SK-N-MC (cell line): Measurements from ENCODE around the gene CMTM1.
A peak's percentile ranks its signal among the peaks of the same experiment; 100 is the strongest.

Source experiments
- DNase-seq: peaks from one replicate; pipeline ENCODE4 v3.0.0-alpha.2; 2011; ENCODE audit warnings: low read depth, low spot score
- H3K27ac ChIP-seq: fragments of 200-600 bp; sonication (generic); 2 replicates; pipeline ENCODE4 v1.5.1; 2016; ENCODE audit warnings: mixed run types
- H3K36me3 ChIP-seq: fragments of 200-600 bp; sonication (generic); 2 replicates; pipeline ENCODE4 v1.6.1; 2017; ENCODE audit warnings: antibody characterized with exemption, low read length, mixed read lengths; ENCODE audit not compliant: insufficient read depth
- H3K4me3 ChIP-seq: fragments of 200-600 bp; sonication (generic); 2 replicates; pipeline ENCODE4 v1.5.1; 2016
- H3K9ac ChIP-seq: fragments of 200-600 bp; sonication (generic); 2 replicates; pipeline ENCODE4 v1.8.0; 2017; ENCODE audit warnings: mixed run types, mixed read lengths; ENCODE audit not compliant: insufficient read length
- H3K9me3 ChIP-seq: fragments of 200-600 bp; sonication (generic); 2 replicates; pipeline ENCODE4 v1.6.1; 2017; ENCODE audit warnings: low read depth, mild to moderate bottlenecking, antibody characterized with exemption, low read length, moderate library complexity, mixed read lengths
- EZH2 ChIP-seq: fragments of 200-600 bp; sonication (generic); IDR thresholded peaks from one replicate; pipeline ENCODE4 v1.6.1; 2017; ENCODE audit warnings: antibody characterized with exemption
- FOXP2 ChIP-seq: optimal IDR thresholded peaks from 2 replicates; pipeline ENCODE3; 2011; ENCODE audit warnings: mild to moderate bottlenecking, moderate library complexity; ENCODE audit not compliant: insufficient read depth; ENCODE audit errors: extremely low read length, control extremely low read depth
- POLR2AphosphoS5 ChIP-seq: IDR thresholded peaks from 2 replicates; pipeline ENCODE4 v1.6.1; 2012; ENCODE audit warnings: mild to moderate bottlenecking, low read depth, low read length, borderline replicate concordance

CMTM1 gene

GRCh38 chr16:66601471-66601870 lies 35.2 kb downstream of the CMTM1 start:
- Histone ChIP-seq H3K36me3 (no peaks in the 10 kb centered on the region), H3K9ac (no peak overlapping the region), H3K9me3 (no peaks in the 10 kb centered on the region), H3K27ac (no peak overlapping the region), H3K4me3 (no peak overlapping the region)
- DNase-seq: no peak
- TF ChIP-seq POLR2AphosphoS5: no peak
- no peak for TF ChIP-seq EZH2
- TF ChIP-seq FOXP2: no peak

- Histone ChIP-seq H3K27ac (no peak overlapping the region), H3K9ac (peak overlapping the region; percentile 60), H3K9me3 (no peaks in the 10 kb centered on the region), H3K4me3 (peak overlapping the region; percentile 75), H3K36me3 (peaks cover under 1% of the 10 kb centered on the region; the same call in 1 of the 2 replicates)
- TF ChIP-seq POLR2AphosphoS5: no peak
- no peak for TF ChIP-seq EZH2
- no peak for TF ChIP-seq FOXP2
- DNase-seq: no peak
Measured at GRCh38 chr16:66603537-66604375, 37.5 kb downstream of the CMTM1 start.

- H3K9ac ChIP-seq: peak within 1 kb of the TSS; percentile 69
- H3K9me3 ChIP-seq: no peaks in the 10 kb centered on the region
- no peak for DNase-seq
- H3K27ac ChIP-seq: no peak within 1 kb of the TSS
- peak within 1 kb of the TSS; percentile 75 for H3K4me3 ChIP-seq
- TF ChIP-seq POLR2AphosphoS5: no peak
- TF ChIP-seq EZH2: no peak
- no peak for TF ChIP-seq FOXP2
- H3K36me3 ChIP-seq: peaks cover 3% of the 10 kb centered on the region; the same call in 1 of the 2 replicates
Measured at GRCh38 chr16:66604376-66605176, 38.3 kb downstream of the CMTM1 start, which contains the start of gene CMTM3. CMTM3 (plus strand) TSS chr16:66604704; CDS start chr16:66604806, 102 bp downstream.

GRCh38 chr16:66605177-66605978 lies 39.1 kb downstream of the CMTM1 start:
- no peak overlapping the region for H3K27ac ChIP-seq
- H3K36me3 ChIP-seq: peaks cover 11% of the 10 kb centered on the region; the same call in 1 of the 2 replicates
- H3K9me3 ChIP-seq: no peaks in the 10 kb centered on the region
- no peak for DNase-seq
- H3K9ac ChIP-seq: peak overlapping the region; percentile 69
- peak overlapping the region; percentile 75 for H3K4me3 ChIP-seq
- no peak for TF ChIP-seq POLR2AphosphoS5
- no peak for TF ChIP-seq FOXP2
- TF ChIP-seq EZH2: no peak

- Histone ChIP-seq H3K9ac (no peak overlapping the region), H3K9me3 (no peaks in the 10 kb centered on the region), H3K27ac (no peak overlapping the region), H3K4me3 (peak overlapping the region; percentile 75), H3K36me3 (peaks cover 11% of the 10 kb centered on the region; the same call in 1 of the 2 replicates)
- TF ChIP-seq POLR2AphosphoS5: no peak
- TF ChIP-seq FOXP2: no peak
- TF ChIP-seq EZH2: no peak
- no peak for DNase-seq
Measured at GRCh38 chr16:66605979-66606751, 39.9 kb downstream of the CMTM1 start.

GRCh38 chr16:66608241-66609138 lies 42.3 kb downstream of the CMTM1 start:
- DNase-seq: peak; percentile 10
- H3K36me3 ChIP-seq: peaks cover 24% of the 10 kb centered on the region
- H3K9me3 ChIP-seq: no peaks in the 10 kb centered on the region
- TF ChIP-seq EZH2 (no peak), FOXP2 (no peak), POLR2AphosphoS5 (no peak)
- no peak overlapping the region for H3K27ac ChIP-seq
- H3K4me3 ChIP-seq: no peak overlapping the region
- H3K9ac ChIP-seq: no peak overlapping the region

- Histone ChIP-seq H3K4me3 (no peak overlapping the region), H3K36me3 (peaks cover 27% of the 10 kb centered on the region), H3K9me3 (no peaks in the 10 kb centered on the region), H3K27ac (no peak overlapping the region), H3K9ac (no peak overlapping the region)
- DNase-seq: no peak
- no peak for TF ChIP-seq POLR2AphosphoS5
- TF ChIP-seq FOXP2: no peak
- no peak for TF ChIP-seq EZH2
Measured at GRCh38 chr16:66609139-66609510, 42.9 kb downstream of the CMTM1 start.
